Transverse colon (tissue), 4 donors: ENCODE results near the gene MB21D2. TPM values are rescaled to one million over a fixed set of nuclear protein-coding genes. Genes with fewer than 3 reads are reported as not detected.

ENCODE experiments used
- DNase-seq: peaks from one replicate; pipeline ENCODE4 v3.0.0-alpha.2; 2019
- H3K27ac ChIP-seq, 4 donors: fragments of 200-600 bp; sonication (generic); 2 replicates each; pipeline ENCODE4 v1.5.1; 2016 to 2018; ENCODE audit warnings: inconsistent platforms in 4 of 4
- H3K27me3 ChIP-seq: fragments of 200-600 bp; sonication (generic); 2 replicates; pipeline ENCODE4 v1.5.1; 2017; ENCODE audit warnings: inconsistent platforms
- H3K36me3 ChIP-seq, 4 donors: fragments of 200-600 bp; sonication (generic); 2 replicates each; pipeline ENCODE4 v1.5.1; 2017 to 2019; ENCODE audit warnings: inconsistent platforms in 4 of 4
- H3K4me1 ChIP-seq, 4 donors: fragments of 200-600 bp; sonication (generic); 2 replicates each; pipeline ENCODE4 v1.5.1; 2017 to 2020; ENCODE audit warnings: inconsistent platforms in 4 of 4
- H3K4me3 ChIP-seq, 4 donors: fragments of 200-600 bp; sonication (generic); 1 replicate in 1 of 4; 2 replicates in 3 of 4; pipeline versions ENCODE4 v1.5.1 to v1.6.1; 2017 to 2019; ENCODE audit warnings: inconsistent platforms in 4 of 4
- H3K9me3 ChIP-seq, 2 donors: fragments of 200-600 bp; sonication (generic); 2 replicates each; pipeline ENCODE4 v1.5.1; 2017 to 2019; ENCODE audit warnings: inconsistent platforms in 2 of 2
- EP300 ChIP-seq: sonication (generic); formaldehyde crosslinking; IDR thresholded peaks from one replicate; pipeline ENCODE4 v1.6.1; 2017; ENCODE audit warnings: antibody characterized with exemption, low read depth
- POLR2A ChIP-seq: fragments of 450-650 bp; IDR thresholded peaks from one replicate; pipeline ENCODE4 v1.6.1; 2016; ENCODE audit warnings: antibody characterized with exemption, mild to moderate bottlenecking, moderate library complexity
- POLR2AphosphoS5 ChIP-seq, 3 donors: sonication (generic); formaldehyde crosslinking; IDR thresholded peaks; one replicate each; pipeline ENCODE4 v1.6.1; 2016; ENCODE audit warnings: antibody characterized with exemption in 3 of 3
- WGBS, 2 donors: methylation state at CpG; one replicate each; pipeline ENCODE4 v1.1.5; 2018; ENCODE audit warnings: low coverage in 1 of 2; 5-methylcytosine and 5-hydroxymethylcytosine counted together
- in situ Hi-C, 4 donors: fragments of 200-750 bp; cut with MboI; loops; one replicate each; pipeline versions ENCODE4 v1.15.0 to v1.15.1; 2017; ENCODE audit warnings: low sequenced_read_pairs in 3 of 4, low pct_ligation_motif_present in 1 of 4, low pct_unique_long_range_greater_than_20kb in 1 of 4
- intact Hi-C: fragments of 100-400 bp; cut with DNase I; formaldehyde crosslinking; loops from one replicate; pipeline ENCODE4 v1.15.1; 2023; ENCODE audit warnings: low total_unique reads
- total RNA-seq, 4 donors: library from RNA; depleted of rRNA; stranded (reverse); fragments of >200 nt; gene quantifications; one replicate each; pipeline ENCODE4 v1.1.0, GENCODE V29; 2016
- TF ChIP-seq, protein P1 (sequence below), 5 experiments: fragments of 200-600 bp in 3 of 5; fragments of 450-650 bp in 2 of 5; sonication (generic) in 3 of 5; IDR thresholded peaks; 1 replicate in 2 of 5; 2 replicates in 3 of 5; pipeline ENCODE4 v1.5.1; 2016 to 2017; ENCODE audit warnings: antibody characterized with exemption in 5 of 5, inconsistent platforms in 3 of 5, mild to moderate bottlenecking in 2 of 5, moderate library complexity in 1 of 5

The MB21D2 gene
- total RNA-seq, 4 donors from 2014 or later = 1.5 to 8.4 (median 4.2) TPM

DNA sequence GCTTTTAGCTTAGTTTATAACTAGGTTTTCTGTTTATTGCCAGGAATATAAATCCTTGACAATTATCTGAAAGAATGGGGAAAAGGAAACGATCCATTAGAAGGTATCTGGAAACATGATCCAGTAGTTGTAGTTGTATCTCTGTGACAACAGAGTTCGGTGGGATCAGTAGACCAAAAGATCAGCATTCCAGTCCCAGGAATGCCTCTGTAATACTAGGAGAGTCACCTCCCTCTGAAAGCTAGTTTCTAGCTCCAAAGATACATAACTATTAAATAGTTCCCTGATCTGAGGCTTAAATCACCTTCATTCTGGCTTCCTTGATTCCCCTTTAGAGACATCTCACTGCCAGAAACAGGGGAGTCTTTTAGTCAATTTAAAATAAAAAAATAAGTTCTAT lies 34.1 kb downstream of the MB21D2 start:
- in situ Hi-C loops (no loop called here), intact Hi-C loops (no loop called here)
- H3K4me3 ChIP-seq = no peak overlapping the region
- 43 to 69% methylated on average over 1 to 2 of the region's 2 CpGs for WGBS, 2 donors
- H3K27ac ChIP-seq = no peak overlapping the region
- H3K9me3 ChIP-seq = no peaks in the 10 kb centered on the region
- H3K27me3 ChIP-seq = no peaks in the 10 kb centered on the region
- no peak for DNase-seq
- peaks cover 4 to 8% (median 8%) of the 10 kb centered on the region in 4 donors for H3K4me1 ChIP-seq
- TF ChIP-seq POLR2A (no peak), EP300 (no peak), POLR2AphosphoS5 (IDR thresholded peaks at IDR 0.05) (no peak)
- TF ChIP-seq, protein P1, sequence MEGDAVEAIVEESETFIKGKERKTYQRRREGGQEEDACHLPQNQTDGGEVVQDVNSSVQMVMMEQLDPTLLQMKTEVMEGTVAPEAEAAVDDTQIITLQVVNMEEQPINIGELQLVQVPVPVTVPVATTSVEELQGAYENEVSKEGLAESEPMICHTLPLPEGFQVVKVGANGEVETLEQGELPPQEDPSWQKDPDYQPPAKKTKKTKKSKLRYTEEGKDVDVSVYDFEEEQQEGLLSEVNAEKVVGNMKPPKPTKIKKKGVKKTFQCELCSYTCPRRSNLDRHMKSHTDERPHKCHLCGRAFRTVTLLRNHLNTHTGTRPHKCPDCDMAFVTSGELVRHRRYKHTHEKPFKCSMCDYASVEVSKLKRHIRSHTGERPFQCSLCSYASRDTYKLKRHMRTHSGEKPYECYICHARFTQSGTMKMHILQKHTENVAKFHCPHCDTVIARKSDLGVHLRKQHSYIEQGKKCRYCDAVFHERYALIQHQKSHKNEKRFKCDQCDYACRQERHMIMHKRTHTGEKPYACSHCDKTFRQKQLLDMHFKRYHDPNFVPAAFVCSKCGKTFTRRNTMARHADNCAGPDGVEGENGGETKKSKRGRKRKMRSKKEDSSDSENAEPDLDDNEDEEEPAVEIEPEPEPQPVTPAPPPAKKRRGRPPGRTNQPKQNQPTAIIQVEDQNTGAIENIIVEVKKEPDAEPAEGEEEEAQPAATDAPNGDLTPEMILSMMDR (IDR thresholded peaks at IDR 0.05) = no peak
- no peaks in the 10 kb centered on the region for H3K36me3 ChIP-seq

DNA sequence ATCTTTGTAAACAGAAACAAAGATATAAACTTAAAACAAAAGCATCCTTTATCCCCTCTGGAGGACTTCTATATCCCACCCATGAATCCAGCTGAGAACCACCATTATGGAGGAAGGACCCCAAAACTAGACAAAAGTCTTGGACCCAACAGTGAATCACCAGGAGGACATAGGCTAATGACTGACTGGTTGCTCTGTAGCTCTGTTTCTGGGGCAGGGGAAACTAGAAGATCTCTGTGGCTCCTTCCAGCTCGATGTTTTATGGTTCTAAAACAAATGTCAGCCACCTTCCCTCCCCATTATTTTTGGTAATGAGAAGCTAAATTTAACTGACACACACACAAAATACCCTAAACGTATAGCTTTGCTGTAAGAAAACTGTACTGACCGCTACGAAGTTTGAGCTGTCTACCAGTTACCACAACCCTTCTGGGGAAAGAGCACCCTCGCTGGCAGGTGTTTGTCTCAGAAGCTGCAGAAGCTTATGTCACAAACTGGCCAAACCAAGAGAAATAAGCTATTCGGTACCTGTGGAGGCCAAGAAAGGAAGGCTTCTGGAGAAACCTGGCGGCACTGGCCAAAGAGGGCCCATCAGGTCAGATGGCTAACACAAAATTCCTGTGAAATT lies 36.4 kb downstream of the MB21D2 start:
- Histone ChIP-seq H3K9me3 (no peaks in the 10 kb centered on the region), H3K4me1 (no peaks in the 10 kb centered on the region), H3K36me3 (no peaks in the 10 kb centered on the region), H3K4me3 (no peak overlapping the region), H3K27me3 (no peaks in the 10 kb centered on the region), H3K27ac (no peak overlapping the region)
- intact Hi-C loops = no loop called here
- in situ Hi-C loops = no loop called here
- TF ChIP-seq POLR2AphosphoS5 (IDR thresholded peaks at IDR 0.05) (no peak), POLR2A (no peak), EP300 (no peak)
- TF ChIP-seq, protein P1 (IDR thresholded peaks at IDR 0.05) = no peak
- 66 to 83% methylated on average over 4 to 7 of the region's 7 CpGs for WGBS, 2 donors
- DNase-seq = no peak

DNA sequence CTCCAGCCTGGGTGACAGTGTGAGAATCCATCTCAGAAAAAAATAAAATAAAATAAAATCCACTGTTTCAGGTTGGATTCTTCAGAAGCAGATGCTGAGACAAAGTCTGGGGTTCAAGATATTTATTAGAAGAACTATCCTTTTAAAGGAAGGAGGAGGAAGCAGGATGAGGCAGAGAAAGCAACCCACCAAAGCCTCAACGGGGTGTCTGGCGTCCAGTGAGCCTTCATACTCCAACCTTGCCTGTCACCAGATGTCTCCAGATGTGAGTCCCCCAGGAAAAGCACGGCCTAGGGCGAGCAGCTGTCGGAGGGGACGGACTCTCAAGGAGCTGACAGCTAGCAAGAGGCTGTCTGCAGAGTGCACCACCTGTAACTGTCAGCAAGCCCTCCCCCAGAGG lies 37.3 kb downstream of the MB21D2 start:
- WGBS, 2 donors = 36 to 81% methylated on average over 2 to 6 of the region's 6 CpGs
- in situ Hi-C loops = no loop called here
- Histone ChIP-seq H3K36me3 (no peaks in the 10 kb centered on the region), H3K9me3 (no peaks in the 10 kb centered on the region), H3K4me3 (no peak overlapping the region), H3K4me1 (no peaks in the 10 kb centered on the region), H3K27ac (no peak overlapping the region), H3K27me3 (no peaks in the 10 kb centered on the region)
- intact Hi-C loops = no loop called here
- no peak for DNase-seq
- TF ChIP-seq POLR2AphosphoS5 (IDR thresholded peaks at IDR 0.05) = no peak
- TF ChIP-seq, protein P1 (IDR thresholded peaks at IDR 0.05) = no peak
- no peak for TF ChIP-seq EP300
- TF ChIP-seq POLR2A = no peak

DNA sequence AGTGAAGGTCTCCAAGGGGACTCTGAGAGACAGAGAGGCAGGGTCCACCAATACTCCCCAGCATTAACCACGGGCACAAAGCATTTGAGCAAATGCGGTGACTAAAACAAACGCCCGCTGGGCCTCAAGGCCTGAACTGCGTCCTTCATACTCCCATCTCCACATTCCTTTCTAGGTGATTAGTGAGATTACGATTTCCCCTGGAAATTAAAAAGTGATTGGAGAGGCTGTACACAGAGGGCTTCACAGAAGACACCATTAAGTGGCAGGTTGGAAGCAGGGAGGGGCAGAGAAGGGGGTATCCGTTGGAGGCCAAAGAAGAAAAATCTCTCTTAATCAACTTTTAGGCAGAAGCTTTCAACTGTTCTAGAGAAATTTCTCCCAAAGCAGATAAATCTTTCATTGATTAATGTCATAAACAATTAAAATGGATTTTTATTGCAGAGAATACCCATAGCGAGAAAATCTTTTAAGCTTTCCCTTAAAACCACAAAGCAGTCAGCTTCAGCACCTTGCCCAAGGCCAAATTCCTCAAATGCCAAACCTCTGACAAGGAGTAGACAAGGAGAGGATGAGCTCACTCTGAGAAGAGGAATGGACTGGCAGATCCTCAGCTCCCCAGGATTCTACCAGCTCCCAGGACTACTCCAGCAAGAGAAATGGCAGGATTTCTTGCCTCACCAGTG lies 38.2 kb downstream of the MB21D2 start:
- no peaks in the 10 kb centered on the region for H3K4me1 ChIP-seq
- H3K36me3 ChIP-seq = no peaks in the 10 kb centered on the region
- no peak for DNase-seq
- in situ Hi-C loops = no loop called here
- intact Hi-C loops = no loop called here
- no peaks in the 10 kb centered on the region for H3K9me3 ChIP-seq
- TF ChIP-seq POLR2A = no peak
- H3K4me3 ChIP-seq = no peak overlapping the region
- 83 to 85% methylated on average over 6 to 8 of the region's 8 CpGs for WGBS, 2 donors
- H3K27me3 ChIP-seq = no peaks in the 10 kb centered on the region
- H3K27ac ChIP-seq = no peak overlapping the region
